22Rv1 (cell line): ENCODE data around the gene NUDT5.

ENCODE experiments used
- CTCF ChIP-seq: fragments of 450-650 bp; IDR thresholded peaks from 2 replicates; pipeline ENCODE4 v1.5.1; 2017; ENCODE audit warnings: mild to moderate bottlenecking
- ZFX ChIP-seq: fragments of 450-650 bp; IDR thresholded peaks from 2 replicates; pipeline ENCODE4 v1.6.1; 2017; ENCODE audit warnings: antibody characterized with exemption, borderline replicate concordance

DNA sequence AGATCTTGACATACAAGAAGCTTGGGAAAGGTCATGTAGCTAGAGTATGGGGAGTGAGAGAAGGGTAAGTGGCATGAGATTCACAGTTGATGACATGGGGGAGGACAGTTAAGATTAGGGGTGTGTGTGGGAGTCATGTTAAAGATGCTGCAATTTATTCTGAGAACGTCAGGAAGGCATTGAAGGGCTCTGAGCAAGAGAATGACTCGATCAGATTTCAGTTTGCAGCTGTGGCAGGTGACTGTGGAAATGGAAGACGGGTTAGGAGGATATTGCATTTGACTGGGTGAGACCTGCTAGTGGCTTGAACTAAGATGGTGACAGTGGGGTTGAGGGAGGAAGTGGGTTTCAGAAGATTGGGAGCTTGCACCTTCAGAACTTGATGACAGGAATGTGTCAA lies 5.9 kb upstream of the NUDT5 start:
- no peak for TF ChIP-seq CTCF
- no peak for TF ChIP-seq ZFX
